ENCODE data around the gene ANKRD33B.
A peak's percentile ranks its signal among the peaks of the same experiment; 100 is the strongest.
"Not testable (repeated sequence)": the region's sequence is repeated elsewhere in the genome, so short reads cannot be mapped to it uniquely, and the experiment has no call there.

ANKRD33B gene

DNA sequence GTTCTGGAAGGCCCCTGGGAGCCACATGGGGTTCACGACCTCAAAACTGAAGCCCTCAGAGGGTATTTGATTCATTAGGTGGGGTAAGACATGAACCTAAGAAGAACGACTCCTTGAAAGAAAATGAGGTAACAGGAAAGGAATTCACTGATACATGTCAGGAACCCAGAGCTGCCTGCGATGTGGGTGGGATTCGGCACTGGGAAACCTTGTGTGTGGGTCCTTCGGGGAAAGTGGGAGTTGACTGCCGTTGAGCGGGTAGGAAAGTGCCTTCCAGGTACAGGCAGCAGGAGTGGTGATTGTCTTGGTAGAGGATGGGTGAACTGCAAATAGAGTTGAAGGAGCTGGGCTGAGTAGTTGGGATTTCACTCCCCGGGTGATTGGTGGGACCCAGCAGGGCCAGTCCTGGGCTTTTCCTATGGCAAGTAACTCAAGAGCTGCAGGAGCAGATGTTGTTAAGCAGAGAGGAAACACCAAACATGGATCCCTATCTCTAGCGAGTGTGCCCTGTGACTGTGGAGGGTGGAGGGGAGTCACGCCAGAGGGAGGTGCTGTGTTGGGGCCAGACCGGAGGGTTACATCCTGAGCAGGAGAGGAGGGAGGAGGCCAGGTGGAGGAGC is 30.8 kb downstream of the ANKRD33B start:
- no peak for DNase-seq (ENCODE audit: low spot score)

DNA sequence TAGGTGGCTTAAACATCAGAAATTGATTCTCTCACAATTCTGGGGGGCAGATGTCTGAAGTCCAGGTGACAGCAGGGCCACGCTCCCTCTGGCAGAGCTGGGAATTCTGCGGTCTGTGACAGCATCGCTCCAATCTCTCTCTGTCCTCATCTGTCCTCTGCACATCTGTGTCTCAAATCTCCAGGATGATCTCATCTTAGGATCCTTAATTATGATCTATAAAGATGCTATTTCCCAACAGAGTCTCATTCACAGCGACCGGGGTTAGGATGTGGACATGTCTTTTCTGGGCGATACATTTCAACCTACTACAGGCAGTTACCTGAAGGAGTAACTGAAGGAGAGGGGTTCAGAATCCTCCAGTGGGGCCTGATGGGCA is 31.4 kb downstream of the ANKRD33B start:
- DNase-seq (ENCODE audit: low spot score) = no peak

DNA sequence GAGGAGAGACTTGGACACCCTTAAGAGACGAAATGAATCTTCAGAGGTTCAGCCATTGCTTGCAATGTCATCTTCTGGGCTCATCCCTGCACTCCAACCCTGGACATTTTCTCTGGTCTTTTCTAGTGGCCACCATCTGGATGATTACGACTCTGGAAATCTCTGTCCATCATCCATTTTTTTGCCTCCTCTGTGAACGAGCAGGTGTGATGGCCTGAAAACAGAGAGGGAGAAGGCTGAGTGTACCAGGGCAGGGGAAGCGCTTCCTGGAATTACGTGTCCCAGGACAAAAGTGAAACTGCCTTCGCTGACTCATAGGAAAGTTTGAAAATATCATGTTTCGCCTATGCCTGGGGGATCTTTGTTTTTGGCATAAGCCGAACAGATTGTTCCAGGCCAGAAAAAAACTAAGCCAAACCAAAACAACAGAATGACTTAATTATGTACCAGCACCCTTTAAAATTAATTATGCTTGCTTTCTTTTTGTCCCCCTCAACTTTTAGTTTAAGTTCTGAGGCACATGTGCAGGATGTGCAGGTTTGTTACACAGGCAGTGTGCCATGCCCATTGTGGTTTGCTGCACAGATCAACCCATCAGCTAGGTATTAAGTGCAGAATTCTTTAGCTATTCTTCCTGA is 31.9 kb downstream of the ANKRD33B start:
- DNase-seq (ENCODE audit: low spot score) = peak; percentile 47

DNA sequence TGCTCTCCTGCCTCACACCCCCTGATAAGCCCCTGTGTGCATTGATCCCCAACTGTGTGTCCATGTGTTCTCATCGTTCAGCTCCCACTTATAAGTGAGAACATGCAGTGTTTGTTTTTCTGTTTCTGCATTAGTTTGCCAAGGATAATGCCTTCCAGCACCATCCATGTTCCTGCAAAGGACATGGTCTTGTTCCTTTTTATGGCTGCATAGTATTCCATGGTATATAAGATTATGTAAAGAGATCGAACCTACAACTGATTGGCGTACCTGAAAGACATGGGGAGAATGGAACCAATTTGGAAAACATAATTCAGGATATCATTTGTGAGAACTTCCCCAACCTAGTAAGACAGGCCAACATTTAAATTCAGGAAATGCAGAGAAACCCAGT is 32.4 kb downstream of the ANKRD33B start:
- no peak for DNase-seq (ENCODE audit: low spot score)

DNA sequence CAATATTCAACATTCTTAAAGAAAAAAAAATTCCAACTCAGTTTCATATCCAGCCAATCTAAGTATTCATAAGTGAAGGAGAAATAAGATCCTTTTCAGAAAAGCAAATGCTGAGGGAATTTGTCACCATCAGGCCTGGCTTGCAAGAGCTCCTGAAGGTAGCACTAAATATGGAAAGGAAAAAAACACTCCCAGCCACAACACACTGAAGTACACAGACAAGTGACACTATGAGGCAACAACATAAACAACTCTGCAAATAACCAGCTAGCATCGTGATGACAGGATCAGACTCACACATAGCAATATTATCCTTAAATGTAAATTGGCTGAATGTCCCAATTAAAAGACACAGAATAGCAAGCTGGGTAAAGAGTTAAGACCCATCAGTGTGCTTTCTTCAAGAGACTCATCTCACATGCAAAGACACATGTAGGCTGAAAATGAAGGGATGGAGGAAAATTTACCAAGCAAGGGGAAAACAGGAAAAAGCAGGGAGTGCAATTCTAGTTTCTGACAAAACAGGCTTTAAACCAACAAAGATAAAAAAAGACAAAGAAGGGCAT is 33.1 kb downstream of the ANKRD33B start:
- no peak for DNase-seq (ENCODE audit: low spot score)

DNA sequence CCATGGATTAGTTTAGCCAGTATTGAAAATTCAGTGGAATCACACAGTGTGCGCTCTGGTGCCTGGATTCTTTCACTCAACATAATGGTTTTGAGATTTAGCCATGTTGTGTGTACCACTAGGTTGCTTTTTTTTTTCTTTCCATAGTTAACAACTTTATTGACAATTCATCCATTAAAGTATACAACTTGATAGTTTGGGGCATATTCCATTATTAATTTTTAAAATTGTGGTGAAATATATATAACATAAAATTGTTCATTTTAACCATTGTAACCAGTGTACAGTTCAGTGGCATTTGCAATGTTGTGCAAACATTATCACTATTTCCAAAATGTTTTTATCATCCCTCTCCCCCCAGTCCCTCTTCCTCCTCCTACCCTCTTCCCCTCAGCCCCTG is 35.2 kb downstream of the ANKRD33B start:
- DNase-seq (ENCODE audit: low spot score) = no peak

DNA sequence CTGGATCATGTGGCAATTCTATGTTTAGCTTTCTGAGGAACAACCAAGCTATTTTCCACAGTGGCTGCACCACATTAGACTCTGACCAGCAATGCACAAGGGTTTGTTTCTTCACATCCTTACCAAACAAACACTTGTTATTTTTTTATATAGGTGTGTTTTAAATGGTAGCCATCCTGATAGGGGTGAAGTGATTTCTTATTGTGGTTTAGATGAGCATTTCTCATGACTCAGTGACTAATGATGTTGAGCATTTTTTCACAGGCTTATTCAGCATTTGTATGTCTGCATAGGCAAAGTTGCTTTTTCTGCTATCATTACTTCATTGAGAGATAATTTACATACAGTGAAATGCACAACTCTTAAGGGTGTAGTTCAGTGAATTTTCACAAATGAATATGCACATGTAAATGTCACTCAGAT is 36.0 kb downstream of the ANKRD33B start:
- DNase-seq (ENCODE audit: low spot score) = no peak

DNA sequence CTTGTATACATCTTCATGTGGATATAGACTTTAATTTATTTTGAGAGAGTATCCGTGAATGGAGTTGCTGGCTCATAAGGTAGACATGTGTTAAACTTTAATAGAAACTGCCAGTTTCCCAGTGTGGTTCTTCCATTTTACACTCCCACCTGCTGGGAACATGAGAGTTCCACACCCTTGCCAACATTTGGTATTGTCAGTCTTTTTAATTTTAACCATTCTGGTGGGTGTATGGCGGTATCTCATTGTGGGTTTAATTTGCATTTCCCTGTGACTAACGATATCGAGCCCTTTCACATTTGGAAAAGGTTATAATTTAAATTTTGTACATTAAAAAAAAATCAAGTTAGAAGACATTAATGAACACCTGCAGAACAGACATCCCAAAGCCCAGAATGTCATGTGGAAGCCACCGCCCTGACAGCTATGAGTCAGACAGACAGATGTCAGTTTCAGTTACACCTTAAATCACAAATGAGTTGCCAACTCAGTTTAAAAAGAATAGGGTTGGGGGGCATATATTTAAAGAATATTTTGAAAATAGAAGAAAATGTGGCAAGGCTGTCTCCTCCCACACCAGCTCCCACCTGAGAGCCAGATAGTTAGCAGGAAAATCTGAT is 36.9 kb downstream of the ANKRD33B start:
- DNase-seq (ENCODE audit: low spot score) = no peak

DNA sequence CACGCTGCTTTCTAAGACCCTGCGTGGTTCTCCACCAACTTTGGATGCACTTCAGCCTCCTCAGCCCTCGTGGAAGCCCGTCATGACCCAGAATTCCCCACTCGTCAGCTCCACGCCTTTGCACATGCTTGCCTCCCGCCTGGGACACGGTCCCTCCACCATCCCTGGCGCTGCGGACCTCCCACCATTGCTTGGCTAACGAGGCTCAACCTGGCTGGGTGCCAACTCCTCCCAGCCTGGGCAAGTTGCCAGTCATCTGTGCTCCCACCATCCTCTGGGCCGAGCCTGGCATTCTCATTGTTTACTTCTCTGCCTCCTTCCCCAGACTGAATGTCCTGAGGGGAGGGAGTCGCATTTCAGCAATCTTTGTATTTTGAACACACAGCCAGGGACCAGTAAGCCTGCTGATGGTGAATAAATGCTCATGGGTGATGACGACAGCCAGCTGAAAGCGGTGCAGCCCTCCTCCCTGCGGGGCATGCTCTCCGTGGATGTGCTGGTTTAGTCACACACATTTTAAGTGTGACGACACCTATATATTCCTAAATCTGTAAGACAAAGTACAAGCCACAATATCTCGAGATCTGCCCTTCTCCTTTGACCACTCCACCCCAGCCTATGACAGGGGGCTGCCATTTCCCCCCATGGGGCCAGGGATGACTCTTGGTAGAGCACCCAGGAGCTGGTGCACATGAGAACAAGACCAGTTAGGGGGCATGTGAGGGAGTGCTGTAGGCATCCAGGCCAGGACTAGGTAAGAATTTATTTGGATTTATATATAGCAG is 37.6 kb downstream of the ANKRD33B start:
- DNase-seq (ENCODE audit: low spot score) = peak; percentile 54

DNA sequence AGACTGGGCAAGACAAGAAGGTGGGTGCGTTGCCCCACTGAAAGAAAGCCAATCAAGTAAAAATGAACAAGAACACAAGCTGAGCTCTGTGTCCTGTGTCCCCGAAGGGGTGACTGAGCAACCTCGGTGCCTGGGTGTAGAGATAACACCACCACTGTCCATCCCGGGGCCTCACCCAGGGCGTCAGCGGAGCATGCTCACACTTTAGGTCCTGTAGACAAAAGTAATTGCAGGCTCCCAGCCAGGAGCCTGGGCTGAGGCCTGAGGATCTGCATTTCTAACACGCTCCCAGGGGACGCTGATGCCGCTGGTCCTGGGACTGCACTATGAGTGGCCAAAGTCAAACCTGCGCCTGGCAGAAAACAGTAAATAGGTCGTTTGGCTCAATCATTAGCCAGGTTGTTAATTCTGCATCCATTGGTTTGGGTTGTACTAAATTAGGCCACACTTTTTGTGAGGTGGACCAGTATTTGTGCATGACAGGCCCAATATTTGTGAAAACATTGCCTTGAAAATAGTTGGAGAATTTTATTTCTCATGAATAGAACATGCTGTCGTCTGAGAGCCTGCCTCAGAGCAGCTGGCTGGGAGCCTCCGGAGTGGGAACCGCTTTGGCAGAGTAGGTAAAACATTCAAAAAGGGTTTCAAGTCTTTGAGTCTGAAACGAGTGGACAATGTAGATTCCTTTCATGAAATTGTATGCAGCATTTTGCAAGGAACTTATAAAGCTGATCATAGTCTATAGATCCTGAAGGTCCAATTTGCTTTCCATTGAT is 38.3 kb downstream of the ANKRD33B start:
- no peak for DNase-seq (ENCODE audit: low spot score)

DNA sequence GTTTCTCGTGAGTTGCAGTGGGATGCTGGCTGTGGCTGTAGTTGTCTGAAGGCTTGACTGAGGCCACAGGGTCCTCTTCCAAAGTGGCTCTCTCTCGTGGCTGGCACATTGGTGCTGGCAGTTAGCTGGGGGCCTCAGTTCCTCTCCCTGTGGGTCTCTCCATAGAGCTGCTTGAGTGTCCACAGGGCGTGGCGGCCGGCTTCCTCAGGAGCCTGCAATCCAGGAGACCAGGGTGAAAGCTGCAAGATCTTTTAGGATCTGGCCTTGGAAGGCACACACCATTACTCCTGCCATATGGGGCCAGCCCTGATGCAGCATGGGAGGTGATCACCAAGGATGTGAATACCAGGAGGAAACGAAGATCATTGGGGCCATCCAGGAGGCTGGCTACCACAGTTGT is 41.1 kb downstream of the ANKRD33B start:
- no peak for DNase-seq (ENCODE audit: low spot score)

DNA sequence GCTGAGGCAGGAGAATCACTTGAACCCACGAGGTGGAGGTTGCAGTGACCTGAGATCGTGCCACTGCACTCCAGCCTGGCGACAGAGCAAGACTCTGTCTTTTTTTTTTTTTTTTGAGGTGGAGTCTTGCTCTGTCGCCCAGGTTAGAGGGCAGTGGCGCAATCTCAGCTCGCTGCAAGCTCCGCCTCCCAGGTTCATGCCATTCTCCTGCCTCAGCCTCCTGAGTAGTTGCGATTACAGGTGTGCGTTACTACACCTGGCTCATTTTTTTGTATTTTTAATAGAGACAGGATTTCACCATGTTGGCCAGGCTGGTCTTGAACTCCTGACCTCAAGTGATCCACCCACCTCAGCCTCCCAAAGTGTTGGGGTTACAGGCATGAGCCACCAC is 42.8 kb downstream of the ANKRD33B start:
- DNase-seq (ENCODE audit: low spot score) = not testable (repeated sequence)

DNA sequence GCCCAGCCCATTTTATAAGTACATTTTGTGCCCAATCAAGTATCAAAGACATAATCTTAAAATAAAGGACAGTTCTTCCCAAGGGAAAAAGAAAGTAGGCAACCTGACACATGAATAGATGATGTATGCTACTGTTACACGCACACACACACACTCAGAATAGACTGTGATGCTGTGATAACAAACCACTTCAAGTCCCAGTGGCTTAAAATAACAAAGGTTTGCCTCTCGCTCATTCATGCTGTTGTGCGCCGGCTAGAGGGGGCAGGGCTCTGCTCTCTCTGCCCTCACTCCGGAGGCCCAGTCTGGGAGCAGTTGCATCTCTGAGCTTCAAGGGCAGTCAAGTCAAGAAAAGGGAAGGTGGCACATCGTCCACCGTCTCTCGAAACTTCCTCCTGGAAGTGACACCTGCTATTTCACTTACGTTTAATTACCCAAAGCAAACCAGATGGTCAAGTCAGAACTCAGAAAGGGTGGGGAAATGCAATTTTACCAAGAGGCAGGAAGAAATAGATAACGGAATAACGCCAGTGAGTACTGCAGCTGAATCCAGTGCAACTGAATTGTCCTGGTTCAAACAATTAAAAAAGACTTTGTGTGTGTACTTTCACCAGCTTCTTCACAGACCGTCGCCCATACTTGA is 43.3 kb downstream of the ANKRD33B start:
- peak; percentile 45 for DNase-seq (ENCODE audit: low spot score)

DNA sequence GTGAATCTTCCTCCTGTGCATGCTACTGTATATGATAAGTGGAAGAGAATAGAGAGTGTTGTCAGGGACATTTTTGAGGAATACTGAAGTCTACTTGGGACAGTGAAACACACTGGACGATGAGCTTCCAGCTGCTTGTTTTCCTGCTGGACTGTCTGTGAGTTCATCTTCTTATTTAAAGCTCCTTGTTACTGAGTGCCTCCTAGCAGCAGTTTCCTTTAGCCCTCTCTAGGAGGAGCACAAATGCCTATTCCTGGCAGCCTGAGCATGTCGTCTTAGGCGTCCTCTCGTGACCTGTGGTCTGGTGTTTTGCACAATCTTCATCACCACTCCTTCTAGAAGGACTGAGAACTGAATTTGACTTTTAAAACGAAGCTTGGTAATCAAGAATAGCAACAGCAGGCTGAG is 43.8 kb downstream of the ANKRD33B start:
- DNase-seq (ENCODE audit: low spot score) = no peak

DNA sequence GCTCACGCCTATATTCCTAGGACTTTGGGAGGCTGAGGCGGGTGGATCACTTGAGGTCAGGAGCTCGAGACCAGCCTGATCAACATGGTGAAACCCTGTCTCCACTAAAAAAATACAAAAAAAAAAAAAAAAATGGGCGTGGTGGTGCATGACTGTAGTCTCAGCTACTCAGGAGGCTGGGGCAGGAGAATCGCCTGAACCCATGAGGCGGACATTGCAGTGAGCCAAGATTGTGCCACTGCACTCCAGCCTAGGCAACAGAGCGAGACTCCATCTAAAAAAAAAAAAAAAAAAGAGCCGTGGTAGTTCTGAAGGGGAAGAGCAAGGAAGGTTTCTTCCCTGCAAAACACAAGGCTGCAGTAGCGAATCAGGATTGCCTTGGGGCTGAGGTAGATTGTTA is 44.2 kb downstream of the ANKRD33B start:
- DNase-seq (ENCODE audit: low spot score) = not testable (repeated sequence)

DNA sequence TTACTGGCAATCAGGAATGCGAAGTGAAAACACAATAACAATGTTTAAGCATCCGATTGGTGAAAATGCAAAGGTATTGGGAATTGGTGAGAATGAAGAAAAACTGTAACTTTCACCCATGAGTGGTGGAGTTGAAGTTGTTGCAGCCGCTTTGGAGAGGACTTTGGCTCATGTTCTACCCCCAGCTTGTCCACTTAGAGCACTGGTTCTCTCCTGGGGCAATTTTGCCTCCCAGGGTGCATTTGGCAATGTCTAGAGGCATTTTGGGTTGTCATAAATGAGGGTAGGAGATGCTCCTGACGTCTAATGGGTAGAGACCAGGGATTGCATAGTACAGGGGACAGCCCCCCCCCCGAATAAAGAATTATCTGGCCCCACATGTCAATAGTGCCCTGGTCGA is 46.2 kb downstream of the ANKRD33B start:
- DNase-seq (ENCODE audit: low spot score) = no peak

DNA sequence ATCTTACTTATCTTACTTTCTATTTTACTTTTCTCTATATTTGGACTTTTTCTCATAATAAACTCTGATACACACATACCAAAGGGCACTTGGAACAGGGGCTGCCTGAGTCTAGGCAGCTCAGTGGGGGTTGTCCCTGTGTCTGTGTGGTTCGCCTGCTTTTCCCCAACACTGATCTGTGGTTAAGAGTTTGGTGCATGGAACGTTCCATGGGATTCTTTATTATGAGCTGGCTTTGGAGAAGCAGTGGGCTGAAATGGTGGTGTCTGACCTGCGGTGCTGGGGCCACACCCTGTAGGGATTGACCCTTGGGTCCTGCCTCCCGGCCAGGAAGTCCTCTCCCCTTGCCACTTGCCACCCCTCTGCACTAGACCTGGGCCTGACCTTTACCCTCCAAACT is 47.4 kb downstream of the ANKRD33B start:
- DNase-seq (ENCODE audit: low spot score) = no peak

DNA sequence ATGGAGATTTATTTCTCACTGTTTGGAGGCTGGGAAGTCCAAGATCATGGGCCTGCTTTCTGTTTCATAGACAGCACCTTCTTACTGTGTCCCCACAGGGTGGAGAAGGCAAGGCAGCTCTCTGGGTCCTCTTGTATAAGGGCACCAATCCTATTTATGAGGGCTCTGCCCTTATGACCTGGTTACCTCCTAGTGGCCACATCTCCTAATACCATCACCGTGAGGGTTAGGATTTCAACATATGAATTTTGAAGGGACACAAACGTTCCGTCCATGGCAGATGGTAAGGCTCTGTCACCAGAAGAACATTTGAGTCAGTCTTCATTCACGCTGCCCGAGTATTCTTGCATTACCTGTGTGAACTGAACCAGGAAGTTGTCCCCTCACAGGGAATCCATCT is 48.4 kb downstream of the ANKRD33B start:
- no peak for DNase-seq (ENCODE audit: low spot score)

DNA sequence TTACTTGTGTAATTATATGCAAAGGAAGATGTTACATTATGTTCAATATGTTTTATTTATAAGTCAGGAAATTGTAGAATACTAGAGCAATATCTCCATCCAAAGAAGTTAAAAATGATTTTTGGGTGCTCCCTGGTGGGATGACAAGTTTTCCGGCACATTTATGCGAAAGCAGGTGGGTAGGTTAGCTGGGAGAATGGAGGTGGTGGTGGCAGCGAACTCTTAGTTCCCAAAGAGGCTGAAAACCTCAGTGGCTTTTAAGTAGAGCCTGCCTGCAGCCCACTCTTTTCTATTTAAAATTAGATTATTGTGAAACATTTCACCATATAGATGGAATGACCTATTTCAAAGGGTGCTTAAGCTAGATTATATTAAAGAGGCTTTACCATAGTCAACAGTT is 51.8 kb downstream of the ANKRD33B start:
- no peak for DNase-seq (ENCODE audit: low spot score)

DNA sequence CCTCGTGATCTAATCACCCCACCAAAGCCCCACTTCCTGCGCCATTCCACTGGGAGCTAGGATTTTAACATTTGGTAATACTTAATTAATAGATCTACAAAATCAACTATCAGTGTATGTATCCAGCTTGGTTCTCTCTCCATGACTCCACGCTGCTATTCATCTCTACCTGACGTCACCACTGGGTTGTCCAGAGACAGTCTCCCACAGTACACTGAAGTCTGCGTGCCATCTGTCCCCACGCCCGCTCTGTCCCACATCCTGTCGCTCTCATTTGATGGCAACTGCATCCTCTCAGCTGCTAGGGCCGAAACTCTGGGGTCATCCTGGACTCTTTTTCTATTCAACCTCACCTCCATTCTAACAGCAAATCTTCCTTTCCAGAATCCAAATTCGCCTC is 53.2 kb downstream of the ANKRD33B start:
- no peak for DNase-seq (ENCODE audit: low spot score)

DNA sequence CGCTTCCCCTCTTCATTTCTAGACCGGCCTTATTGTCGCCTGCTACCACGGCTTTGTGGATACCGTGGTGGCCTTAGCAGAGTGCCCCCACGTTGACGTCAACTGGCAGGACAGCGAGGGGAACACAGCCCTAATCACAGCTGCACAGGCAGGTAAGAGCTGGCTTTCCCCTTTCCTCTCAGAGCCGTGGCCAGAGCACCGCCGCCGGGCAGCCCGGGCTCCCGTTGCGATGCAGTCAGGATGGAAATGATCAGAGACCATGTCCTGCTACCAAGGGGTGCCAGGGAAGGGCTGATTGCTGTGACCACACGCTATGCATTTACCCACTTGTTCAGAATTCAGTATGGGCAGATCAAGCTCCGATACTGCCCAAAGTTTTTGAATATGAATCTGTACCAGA is 54.4 kb downstream of the ANKRD33B start:
- DNase-seq (ENCODE audit: low spot score) = no peak
